Measurements from ENCODE around the gene ZBTB12.
"Not testable (repeated sequence)": the region's sequence is repeated elsewhere in the genome, so short reads cannot be mapped to it uniquely, and the experiment has no call there.

The ZBTB12 gene

GRCh38 chr6:31871046-31871659 is 30.7 kb downstream of the ZBTB12 start:
- DNase-seq = no peak

- DNase-seq = no peak
Observed at GRCh38 chr6:31870385-31870921, 31.4 kb downstream of the ZBTB12 start.

- DNase-seq = no peak
Observed at GRCh38 chr6:31869343-31869742, 32.5 kb downstream of the ZBTB12 start.

- not testable (repeated sequence) for DNase-seq
Observed at GRCh38 chr6:31868658-31868971, 33.3 kb downstream of the ZBTB12 start.

GRCh38 chr6:31865205-31866118 is 36.4 kb downstream of the ZBTB12 start:
- no peak for DNase-seq

- DNase-seq = no peak
Observed at GRCh38 chr6:31864818-31865204, 37.1 kb downstream of the ZBTB12 start.

- DNase-seq = not testable (repeated sequence)
Observed at GRCh38 chr6:31864123-31864562, 37.7 kb downstream of the ZBTB12 start.

- peak; percentile 99 for DNase-seq
Observed at GRCh38 chr6:31862344-31863235, 39.3 kb downstream of the ZBTB12 start, which contains the start of gene NEU1. TSS of gene NEU1 (minus strand) at chr6:31862821. CDS start at chr6:31862776, 45 bp downstream.

- no peak for DNase-seq
Observed at GRCh38 chr6:31861919-31862343, 40.0 kb downstream of the ZBTB12 start.

GRCh38 chr6:31861150-31861549 is 40.7 kb downstream of the ZBTB12 start:
- no peak for DNase-seq

- DNase-seq = no peak
Observed at GRCh38 chr6:31860349-31860748, 41.5 kb downstream of the ZBTB12 start.

- DNase-seq = no peak
Observed at GRCh38 chr6:31859923-31860322, 42.0 kb downstream of the ZBTB12 start.

- no peak for DNase-seq
Observed at GRCh38 chr6:31858707-31859106, 43.2 kb downstream of the ZBTB12 start.

GRCh38 chr6:31857774-31858173 is 44.1 kb downstream of the ZBTB12 start:
- not testable (repeated sequence) for DNase-seq

- not testable (repeated sequence) for DNase-seq
Observed at GRCh38 chr6:31851980-31852718, 49.7 kb downstream of the ZBTB12 start.

GRCh38 chr6:31851485-31851832 is 50.4 kb downstream of the ZBTB12 start:
- no peak for DNase-seq

- no peak for DNase-seq
Observed at GRCh38 chr6:31850765-31851484, 51.0 kb downstream of the ZBTB12 start.

Measured in GF-D8 (cell line).